Subcutaneous adipose tissue (tissue), 4 donors: ENCODE data around the gene C3orf38. TPM values are rescaled to one million over a fixed set of nuclear protein-coding genes. Genes with fewer than 3 reads are reported as not detected.

Experiments
- CTCF ChIP-seq: fragments of 450-650 bp; IDR thresholded peaks from one replicate; pipeline ENCODE4 v1.5.1; 2016; ENCODE audit warnings: low read depth, mild to moderate bottlenecking, control low read depth, antibody characterized with exemption, moderate library complexity
- total RNA-seq, 4 donors: library from RNA; depleted of rRNA; stranded (reverse); fragments of >200 nt; gene quantifications; one replicate each; pipeline ENCODE4 v1.1.0, GENCODE V29; 2016

Gene C3orf38
- total RNA-seq, 4 donors from 2014 or later: 15.4 to 33.1 (median 24.7) TPM

- TF ChIP-seq CTCF: no peak
These were observed 32.1 kb upstream of the C3orf38 start for GRCh38 chr3:88117683-88118082.

- TF ChIP-seq CTCF: no peak
These were observed 26.2 kb upstream of the C3orf38 start for GRCh38 chr3:88123526-88123925.

GRCh38 chr3:88131695-88132094, 18.1 kb upstream of the C3orf38 start:
- TF ChIP-seq CTCF: no peak

GRCh38 chr3:88132894-88133293, 16.9 kb upstream of the C3orf38 start:
- TF ChIP-seq CTCF: no peak

GRCh38 chr3:88133711-88134263, 16.0 kb upstream of the C3orf38 start:
- no peak for TF ChIP-seq CTCF

GRCh38 chr3:88137836-88138235, 11.9 kb upstream of the C3orf38 start:
- TF ChIP-seq CTCF: no peak

GRCh38 chr3:88141458-88142083, 8.2 kb upstream of the C3orf38 start:
- TF ChIP-seq CTCF: no peak
